NCI-H1105 (cell line): ENCODE results near the gene CHRNA4.

Experiments
- DNase-seq: peaks from one replicate; lab custom pipeline; 2025; lab: John Stamatoyannopoulos, UW

The CHRNA4 gene

GRCh38 chr20:63333241-63333836 lies 27.8 kb downstream of the CHRNA4 start:
- DNase-seq = no peak

- DNase-seq = no peak
These were observed 28.5 kb downstream of the CHRNA4 start for GRCh38 chr20:63332488-63333240.

- DNase-seq = no peak
These were observed 29.3 kb downstream of the CHRNA4 start for GRCh38 chr20:63331741-63332400.

DNA sequence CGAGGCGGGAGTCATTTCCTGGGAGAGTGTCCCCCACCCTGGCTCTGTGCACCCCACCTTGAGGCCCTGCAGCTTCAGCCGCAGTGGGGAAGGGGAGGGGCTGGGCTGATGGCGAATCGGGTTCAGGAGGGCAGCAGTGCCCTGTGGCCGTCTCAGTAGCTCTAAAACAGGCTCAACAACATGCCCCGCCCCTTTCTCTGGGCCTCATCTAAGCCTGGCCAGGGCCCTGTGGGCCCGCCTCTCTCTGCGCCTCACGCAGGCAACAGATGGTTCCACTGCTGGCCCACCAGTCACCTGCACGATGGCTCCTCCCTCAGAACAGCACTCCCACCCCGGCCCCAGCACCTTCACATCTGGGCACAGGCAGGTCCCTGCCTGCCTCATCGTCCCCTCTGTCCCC lies 30.2 kb downstream of the CHRNA4 start:
- no peak for DNase-seq

DNA sequence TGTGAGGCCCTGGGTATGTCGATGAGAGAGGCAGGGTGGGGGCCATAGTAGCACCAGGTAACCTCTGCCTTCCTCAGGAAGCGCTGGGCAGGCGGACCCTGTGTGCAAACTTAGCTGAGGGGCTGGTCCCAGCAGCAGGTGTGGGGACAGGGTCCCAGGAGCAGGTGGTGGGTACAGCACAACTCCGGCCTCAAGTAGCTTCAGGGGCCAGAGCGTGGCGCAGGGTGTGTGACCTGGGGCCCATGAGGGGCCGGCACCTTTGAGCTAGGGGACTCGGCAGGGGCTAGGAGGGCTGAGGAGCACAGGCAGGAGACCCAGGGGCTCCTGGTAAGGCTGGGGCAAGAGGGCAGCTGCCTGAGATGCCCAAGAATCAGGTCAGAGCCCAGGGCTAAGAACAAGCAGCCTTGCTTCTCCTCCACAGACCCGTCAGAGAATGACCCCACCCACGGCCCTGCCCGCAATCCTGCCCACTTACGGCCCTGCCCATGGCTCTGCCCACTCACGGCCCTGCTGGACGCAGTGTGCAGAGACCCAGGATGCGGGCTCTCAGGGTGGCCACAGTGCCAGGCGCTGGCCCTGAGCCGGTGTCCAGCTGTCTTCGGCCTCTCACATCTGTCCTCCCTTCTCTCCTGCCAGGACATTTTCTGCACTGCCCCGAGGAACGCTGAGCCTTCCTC lies 30.9 kb downstream of the CHRNA4 start:
- DNase-seq = no peak

GRCh38 chr20:63329331-63330083 lies 31.6 kb downstream of the CHRNA4 start:
- no peak for DNase-seq

GRCh38 chr20:63328718-63329275 lies 32.4 kb downstream of the CHRNA4 start:
- DNase-seq = no peak

DNA sequence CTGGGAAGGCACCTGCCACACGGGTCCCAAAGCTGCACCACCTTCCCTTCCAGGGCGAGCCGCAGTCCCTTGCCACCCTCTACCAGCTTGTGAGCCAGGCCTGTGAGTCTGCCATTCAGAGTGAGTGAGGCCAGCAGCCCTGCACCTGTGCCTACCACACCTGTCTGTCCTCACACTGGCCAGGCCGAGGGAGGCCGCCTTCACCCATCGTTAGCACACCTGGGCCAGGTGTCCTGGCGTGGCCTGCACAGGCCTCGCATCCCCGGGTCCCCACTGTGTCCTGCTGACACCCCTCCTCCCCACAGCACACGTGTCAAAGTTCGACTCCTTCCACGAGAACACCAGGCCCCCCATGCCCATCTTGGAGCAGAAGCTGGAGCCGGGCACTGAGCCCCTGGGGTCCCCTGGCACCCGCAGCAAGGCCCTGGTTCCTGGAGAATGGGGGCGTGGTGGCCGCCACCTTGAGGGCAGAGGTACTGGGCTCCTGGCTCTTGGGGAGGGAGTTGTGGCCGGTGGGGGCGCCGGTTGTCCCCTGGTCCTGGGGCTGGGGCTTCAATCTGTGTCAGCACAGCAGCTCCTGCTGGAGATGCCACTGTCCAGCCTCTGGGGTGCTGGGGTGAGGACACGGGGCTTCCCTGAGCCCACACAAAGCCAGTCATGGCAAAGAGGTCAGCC lies 33.0 kb downstream of the CHRNA4 start:
- no peak for DNase-seq

DNA sequence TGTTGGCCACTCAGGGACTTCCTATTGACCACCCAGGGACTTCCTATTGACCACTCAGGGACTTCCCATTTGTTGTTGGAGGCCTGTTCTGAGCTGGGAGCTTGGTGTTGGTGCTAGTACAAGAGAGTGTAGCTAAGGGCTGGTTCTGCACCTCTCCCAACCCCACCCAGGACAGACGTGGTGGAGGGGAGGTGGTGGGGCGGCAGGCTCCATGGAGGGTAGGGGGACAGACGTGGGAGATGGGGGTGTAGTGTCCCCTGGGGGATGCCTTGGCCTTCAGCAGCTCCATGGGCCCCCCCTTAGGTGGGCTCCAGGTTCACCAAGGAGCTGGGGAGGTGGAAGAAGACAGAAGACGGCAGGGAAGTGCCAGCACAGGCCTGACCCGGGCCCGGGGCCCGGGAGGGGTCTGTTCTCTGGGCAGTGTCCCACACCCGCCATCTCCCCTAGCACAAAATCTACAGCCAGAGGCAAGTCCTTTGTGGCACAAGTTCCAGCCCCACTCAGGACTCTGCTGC lies 33.9 kb downstream of the CHRNA4 start:
- DNase-seq = no peak

DNA sequence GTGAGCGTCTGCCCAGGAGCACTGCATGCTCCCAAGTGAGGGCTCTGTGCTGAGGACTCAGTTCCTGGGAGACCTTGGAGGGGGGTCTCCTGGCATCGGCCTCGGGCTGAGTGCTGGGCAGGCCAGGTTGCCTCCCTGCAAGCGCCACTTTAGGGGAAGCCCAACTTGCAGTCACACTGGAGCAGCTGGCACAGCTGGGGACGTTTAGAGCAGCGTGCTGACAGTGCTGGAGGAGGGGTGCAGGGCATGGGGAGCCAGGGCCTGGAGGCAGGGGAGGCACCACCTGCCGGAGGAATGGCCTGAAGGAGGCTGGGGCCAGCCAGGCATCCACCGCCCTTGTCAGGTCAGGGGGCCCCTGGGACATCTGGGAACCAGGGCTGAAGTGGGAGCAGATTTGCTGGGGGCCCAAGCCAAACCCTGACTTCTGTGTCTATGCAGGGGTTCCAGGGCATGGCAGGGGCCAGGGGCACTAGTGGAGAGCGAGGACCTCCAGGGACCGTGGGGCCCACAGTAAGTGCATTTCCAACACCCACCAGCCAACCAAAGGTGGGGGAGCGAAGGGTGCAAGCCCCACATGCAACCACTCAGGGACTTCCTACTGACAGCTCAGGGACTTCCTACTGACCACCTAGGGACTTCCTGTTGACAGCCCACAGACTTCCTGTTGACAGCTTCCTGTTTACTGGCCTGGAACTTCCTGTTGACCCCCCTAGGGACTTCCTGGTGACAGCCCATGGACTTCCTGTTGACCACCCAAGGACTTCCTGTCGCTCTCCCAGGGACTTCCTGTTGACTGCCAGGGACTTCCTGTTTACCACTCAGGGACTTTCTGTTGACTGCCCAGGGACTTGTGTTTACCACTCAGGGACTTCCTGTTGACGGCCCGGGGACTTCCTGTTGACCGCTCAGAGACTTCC lies 34.6 kb downstream of the CHRNA4 start:
- no peak for DNase-seq

DNA sequence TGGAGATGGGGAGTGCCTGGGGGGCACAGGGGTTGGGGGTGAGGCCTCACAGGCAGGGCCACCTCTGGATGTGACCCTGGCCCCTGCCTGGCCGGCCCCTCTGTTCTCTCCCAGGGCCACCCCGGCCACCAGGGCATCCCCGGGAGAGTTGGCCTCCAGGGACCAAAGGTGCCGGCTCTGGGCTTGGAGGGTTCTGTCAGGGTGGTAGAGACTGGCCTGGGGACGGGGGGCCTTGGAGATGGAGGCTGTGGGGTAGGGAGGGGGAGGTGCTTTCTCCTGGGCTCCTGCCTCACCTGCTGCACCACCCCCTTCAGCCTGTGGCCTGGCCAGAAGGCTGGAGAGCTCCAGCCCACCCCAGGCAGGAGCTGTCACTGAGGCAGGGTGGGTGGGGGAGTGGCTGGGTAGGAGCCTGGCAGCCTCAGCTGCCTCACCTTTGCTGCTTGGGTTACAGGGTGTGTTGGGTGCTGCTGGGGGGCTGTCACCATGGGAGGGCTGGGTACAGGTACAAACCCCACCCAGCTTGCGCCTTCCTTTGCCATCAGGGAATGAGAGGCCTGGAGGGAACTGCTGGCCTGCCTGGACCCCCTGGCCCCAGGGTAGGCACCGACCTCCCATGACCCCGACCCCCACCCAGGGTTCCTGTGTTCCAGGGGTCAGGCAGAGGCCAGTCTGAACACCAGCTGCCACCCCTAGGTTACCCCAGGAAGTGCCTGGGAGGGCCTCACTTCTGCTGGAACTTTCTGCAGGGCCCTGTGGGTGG lies 35.4 kb downstream of the CHRNA4 start:
- no peak for DNase-seq

- no peak for DNase-seq
These were observed 36.1 kb downstream of the CHRNA4 start for GRCh38 chr20:63325021-63325471.

GRCh38 chr20:63323357-63323981 lies 37.7 kb downstream of the CHRNA4 start:
- no peak for DNase-seq

DNA sequence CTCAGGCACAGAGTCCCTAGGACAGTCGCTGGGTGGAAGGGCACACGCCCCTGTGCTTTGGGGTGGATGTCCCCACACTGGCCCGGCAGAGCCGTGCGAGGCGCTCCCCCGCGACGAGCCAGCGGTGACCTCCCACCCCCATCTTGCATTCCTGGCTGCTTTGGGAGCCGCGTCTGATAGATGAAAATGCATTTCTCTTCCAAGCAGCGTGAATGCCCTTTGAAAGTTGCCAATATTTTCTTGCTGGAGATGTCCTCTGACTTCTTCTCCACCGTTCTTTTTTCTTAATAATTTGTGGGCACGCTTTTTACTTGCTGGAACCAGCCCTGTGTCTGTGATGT lies 38.2 kb downstream of the CHRNA4 start:
- DNase-seq = no peak

DNA sequence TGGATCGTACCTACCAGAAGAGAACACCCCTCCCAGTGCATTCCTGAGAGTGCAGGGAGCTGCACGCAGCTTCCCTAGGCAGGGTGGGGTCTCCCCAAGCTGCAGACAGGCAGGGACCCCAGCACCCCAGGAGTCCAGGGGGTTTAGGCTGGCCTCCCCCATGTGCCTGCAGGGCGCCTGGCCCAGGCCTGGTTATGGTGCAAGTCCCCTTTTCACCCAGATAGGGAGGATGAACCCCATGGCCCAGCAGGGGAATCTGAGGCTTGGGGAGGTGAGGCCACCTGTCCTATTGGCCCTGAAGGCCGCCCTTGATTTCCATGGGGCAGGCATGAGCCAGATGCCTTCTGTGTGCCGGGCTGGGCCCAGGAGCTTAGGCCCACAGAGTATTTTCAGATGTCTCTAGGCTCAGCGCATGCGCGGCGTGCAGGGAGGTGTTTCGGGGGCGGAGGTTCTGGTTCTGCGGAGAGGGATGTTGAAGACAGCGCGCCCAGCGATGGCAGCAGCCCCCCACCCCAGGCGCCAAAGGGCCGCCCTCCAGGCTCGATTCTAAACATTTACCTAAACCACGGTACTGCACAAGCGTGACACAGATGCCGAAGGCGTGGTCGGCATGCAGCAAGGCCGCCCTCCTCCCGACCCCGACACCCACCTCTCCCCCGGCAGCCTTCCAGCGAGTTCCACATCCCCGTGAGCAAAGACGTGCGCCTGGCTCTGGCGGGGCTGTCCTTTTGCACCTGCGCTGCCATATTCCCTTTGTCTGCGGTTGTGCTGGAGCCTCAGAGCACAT lies 38.8 kb downstream of the CHRNA4 start:
- DNase-seq = no peak

- no peak for DNase-seq
These were observed 39.9 kb downstream of the CHRNA4 start for GRCh38 chr20:63321148-63321831.

DNA sequence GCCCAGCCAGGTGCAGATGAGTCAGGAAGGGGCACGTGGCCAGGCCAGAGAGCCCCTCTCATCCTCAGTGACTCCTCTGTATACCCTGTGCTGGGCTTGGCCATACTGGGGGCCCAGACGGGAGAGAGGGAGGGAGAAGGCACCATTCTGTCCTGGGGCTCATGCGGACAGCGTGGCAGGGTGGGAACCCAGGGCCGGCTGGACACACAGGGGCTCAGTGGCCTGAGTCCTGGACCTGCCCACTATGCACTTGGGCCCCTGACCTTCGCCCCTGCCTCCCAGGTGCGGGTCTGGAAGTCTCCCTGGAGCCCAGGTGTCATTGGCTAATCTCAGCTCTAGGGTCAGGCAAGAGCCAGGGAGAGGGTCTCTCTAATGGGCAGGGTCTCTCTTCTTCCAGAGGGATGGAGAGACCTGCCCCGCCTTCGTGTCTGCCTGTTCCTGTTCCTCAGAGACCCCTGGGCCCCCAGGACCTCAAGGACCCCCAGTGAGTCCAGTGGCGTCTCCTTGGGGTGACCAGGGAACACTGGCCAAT lies 40.5 kb downstream of the CHRNA4 start:
- no peak for DNase-seq
